Tibial artery (tissue), 4 donors: ENCODE data around the gene PRAF2.

Source experiments
- DNase-seq, 2 donors: peaks; one replicate each; pipeline ENCODE4 v3.0.0-alpha.2; 2019
- H3K27ac ChIP-seq, 2 donors: fragments of 200-600 bp; sonication (generic) in 1 of 2; 1 replicate in 1 of 2; 2 replicates in 1 of 2; pipeline ENCODE4 v1.5.1; 2018 to 2019; ENCODE audit warnings: mild to moderate bottlenecking in 1 of 2
- H3K27me3 ChIP-seq, 2 donors: fragments of 200-600 bp; sonication (generic) in 1 of 2; one replicate each; pipeline versions ENCODE4 v1.5.1 to v1.6.0; 2016 to 2019
- H3K36me3 ChIP-seq, 3 donors: fragments of 200-600 bp; sonication (generic) in 2 of 3; one replicate each; pipeline ENCODE4 v1.5.1; 2016 to 2019; ENCODE audit warnings: mild to moderate bottlenecking in 2 of 3
- H3K4me1 ChIP-seq, 4 donors: fragments of 200-600 bp; sonication (generic) in 2 of 4; 1 replicate in 3 of 4; 2 replicates in 1 of 4; pipeline ENCODE4 v1.5.1; 2016 to 2019
- H3K4me3 ChIP-seq, 2 donors: fragments of 200-600 bp; sonication (generic) in 1 of 2; 1 replicate in 1 of 2; 2 replicates in 1 of 2; pipeline ENCODE4 v1.5.1; 2018 to 2019; ENCODE audit warnings: mild to moderate bottlenecking in 2 of 2
- H3K9me3 ChIP-seq, 3 donors: fragments of 200-600 bp; sonication (generic) in 1 of 3; one replicate each; pipeline ENCODE4 v1.5.1; 2016 to 2019
- CTCF ChIP-seq, 2 experiments: fragments of 200-600 bp in 1 of 2; fragments of 450-650 bp in 1 of 2; IDR thresholded peaks; one replicate each; pipeline ENCODE4 v1.5.1; 2017 to 2019; ENCODE audit warnings: antibody characterized with exemption in 2 of 2, mild to moderate bottlenecking in 1 of 2, moderate library complexity in 1 of 2
- intact Hi-C: fragments of 100-400 bp; cut with DNase I; formaldehyde crosslinking; loops from one replicate; pipeline ENCODE4 v1.15.0; 2023; ENCODE audit warnings: low total_unique reads

PRAF2 gene

GRCh38 chrX:49029876-49030275, 43.9 kb downstream of the PRAF2 start:
- no peak for TF ChIP-seq CTCF (IDR thresholded peaks at IDR 0.05)
- Histone ChIP-seq H3K4me1 (peaks cover 0 to 3% (median 0%) of the 10 kb centered on the region in 4 donors), H3K27ac (no peak overlapping the region), H3K9me3 (no peaks in the 10 kb centered on the region), H3K27me3 (no peaks in the 10 kb centered on the region), H3K36me3 (peaks cover 16 to 53% (median 50%) of the 10 kb centered on the region in 3 donors), H3K4me3 (no peak overlapping the region)
- no peak for DNase-seq
- intact Hi-C loops, result no loop called here
